Osteocyte (in vitro differentiated cells): ENCODE measurements around the gene PLK5. TPM values are rescaled to one million over a fixed set of nuclear protein-coding genes. Genes with fewer than 3 reads are reported as not detected.

Experiments used
- DNase-seq: peaks from one replicate; pipeline ENCODE4 v3.0.0; 2021; ENCODE audit warnings: mixed read lengths; ENCODE audit not compliant: unreplicated experiment; ENCODE audit errors: extremely low spot score
- H3K27ac Mint-ChIP-seq: one replicate; pipeline ENCODE4 v1.8.0; 2021; ENCODE audit warnings: mild to moderate bottlenecking, mixed read lengths; ENCODE audit not compliant: unreplicated experiment
- H3K27me3 Mint-ChIP-seq: one replicate; pipeline ENCODE4 v1.8.0; 2021; ENCODE audit warnings: mixed read lengths; ENCODE audit not compliant: unreplicated experiment
- H3K36me3 Mint-ChIP-seq: one replicate; pipeline ENCODE4 v1.8.0; 2021; ENCODE audit warnings: mixed read lengths; ENCODE audit not compliant: unreplicated experiment
- H3K4me1 Mint-ChIP-seq: one replicate; pipeline ENCODE4 v1.8.0; 2021; ENCODE audit warnings: mixed read lengths; ENCODE audit not compliant: unreplicated experiment
- H3K4me3 Mint-ChIP-seq: one replicate; pipeline ENCODE4 v1.8.0; 2021; ENCODE audit warnings: mild to moderate bottlenecking, moderate library complexity, mixed read lengths; ENCODE audit not compliant: unreplicated experiment
- H3K9me3 Mint-ChIP-seq: one replicate; pipeline ENCODE4 v1.8.0; 2021; ENCODE audit warnings: mixed read lengths; ENCODE audit not compliant: unreplicated experiment
- CTCF ChIP-seq: fragments of 200-600 bp; sonication (generic); IDR thresholded peaks from 2 replicates; pipeline ENCODE4 v1.5.0; 2021; ENCODE audit warnings: antibody characterized with exemption, mild to moderate bottlenecking, moderate library complexity
- total RNA-seq: library from RNA; stranded (reverse); gene quantifications from 2 replicates; pipeline ENCODE4 v1.2.1, GENCODE V29; 2021

Gene PLK5
- total RNA-seq, 1 donor from 2014 or later: 0.54 TPM

GRCh38 chr19:1577929-1578618 lies 54.2 kb downstream of the PLK5 start:
- Mint-ChIP-seq H3K27ac (no peak overlapping the region), H3K36me3 (peaks cover 12% of the 10 kb centered on the region), H3K4me1 (peaks cover 3% of the 10 kb centered on the region), H3K4me3 (no peak overlapping the region), H3K9me3 (no peaks in the 10 kb centered on the region), H3K27me3 (no peaks in the 10 kb centered on the region)
- DNase-seq: no peak
- no peak for TF ChIP-seq CTCF

- no peak for DNase-seq
- Mint-ChIP-seq H3K4me3 (no peak overlapping the region), H3K9me3 (no peaks in the 10 kb centered on the region), H3K27ac (no peak overlapping the region), H3K27me3 (no peaks in the 10 kb centered on the region), H3K36me3 (peaks cover 15% of the 10 kb centered on the region), H3K4me1 (no peaks in the 10 kb centered on the region)
- TF ChIP-seq CTCF: no peak
Observed at GRCh38 chr19:1579222-1579621, 55.3 kb downstream of the PLK5 start.

GRCh38 chr19:1580382-1580781 lies 56.5 kb downstream of the PLK5 start:
- TF ChIP-seq CTCF: no peak
- H3K4me3 Mint-ChIP-seq: no peak overlapping the region
- no peaks in the 10 kb centered on the region for H3K4me1 Mint-ChIP-seq
- DNase-seq: no peak
- H3K27ac Mint-ChIP-seq: no peak overlapping the region
- H3K9me3 Mint-ChIP-seq: no peaks in the 10 kb centered on the region
- peaks cover 18% of the 10 kb centered on the region for H3K36me3 Mint-ChIP-seq
- H3K27me3 Mint-ChIP-seq: no peaks in the 10 kb centered on the region

- no peak for DNase-seq
- Mint-ChIP-seq H3K36me3 (peaks cover 18% of the 10 kb centered on the region), H3K4me1 (no peaks in the 10 kb centered on the region), H3K9me3 (no peaks in the 10 kb centered on the region), H3K27ac (no peak overlapping the region), H3K27me3 (no peaks in the 10 kb centered on the region), H3K4me3 (no peak overlapping the region)
- no peak for TF ChIP-seq CTCF
Observed at GRCh38 chr19:1580957-1581356, 57.1 kb downstream of the PLK5 start.

GRCh38 chr19:1582201-1582600 lies 58.3 kb downstream of the PLK5 start:
- Mint-ChIP-seq H3K4me1 (no peaks in the 10 kb centered on the region), H3K36me3 (peaks cover 18% of the 10 kb centered on the region), H3K27me3 (no peaks in the 10 kb centered on the region), H3K9me3 (no peaks in the 10 kb centered on the region), H3K27ac (no peak overlapping the region), H3K4me3 (no peak overlapping the region)
- DNase-seq: no peak
- no peak for TF ChIP-seq CTCF
